WERI-Rb-1 (cell line): ENCODE results near the gene SYTL3.

Experiments used
- DNase-seq: peaks from one replicate; pipeline ENCODE4 v3.0.0-alpha.2; 2020
- H3K27ac ChIP-seq: fragments of 250-450 bp; sonication (Bioruptor Pico); 2 replicates; pipeline ENCODE4 v1.5.1; 2020; ENCODE audit warnings: mild to moderate bottlenecking, moderate library complexity
- H3K27me3 ChIP-seq: fragments of 250-450 bp; sonication (Bioruptor Pico); 2 replicates; pipeline ENCODE4 v1.5.1; 2021; ENCODE audit warnings: mild to moderate bottlenecking, low read depth, moderate library complexity; ENCODE audit not compliant: insufficient read depth, severe bottlenecking
- H3K36me3 ChIP-seq: fragments of 250-450 bp; sonication (Bioruptor Pico); 2 replicates; pipeline ENCODE4 v1.5.1; 2020; ENCODE audit warnings: mild to moderate bottlenecking, moderate library complexity
- H3K4me3 ChIP-seq: 2 replicates; pipeline ENCODE4 v1.5.1; 2011; ENCODE audit warnings: low read depth, mild to moderate bottlenecking, control low read depth, low read length
- H3K9me3 ChIP-seq: fragments of 250-450 bp; sonication (Bioruptor Pico); 2 replicates; pipeline ENCODE4 v1.5.1; 2021; ENCODE audit warnings: mild to moderate bottlenecking, moderate library complexity; ENCODE audit not compliant: severe bottlenecking
- TF ChIP-seq, protein P1 (sequence below): IDR thresholded peaks from 2 replicates; pipeline ENCODE4 v1.5.1; 2011; ENCODE audit warnings: low read depth, mild to moderate bottlenecking, control low read depth, inconsistent platforms, low read length

The SYTL3 gene

GRCh38 chr6:158797331-158798310, 147.8 kb downstream of the SYTL3 start:
- no peak for DNase-seq

DNA sequence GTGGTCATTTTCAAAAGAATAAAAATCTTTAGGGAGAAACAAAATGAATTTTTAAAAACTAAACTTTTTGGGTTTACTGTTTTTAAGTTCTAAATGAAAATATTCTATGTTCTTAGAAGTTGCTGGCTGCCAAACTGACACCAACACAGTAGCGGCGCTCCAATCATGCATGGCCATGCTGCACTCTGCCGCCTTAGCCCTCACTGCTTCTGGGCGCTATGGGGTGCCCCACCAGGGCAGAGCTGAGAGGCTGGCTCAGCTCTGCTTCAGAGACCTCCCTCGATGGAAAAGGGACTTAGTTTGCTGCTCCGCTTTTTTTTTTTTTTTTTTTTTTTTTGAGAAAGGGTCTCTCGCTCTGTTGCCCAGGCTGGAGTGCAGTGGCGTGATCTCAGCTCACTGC, 148.5 kb downstream of the SYTL3 start:
- Histone ChIP-seq H3K36me3 (peaks cover 7% of the 10 kb centered on the region), H3K9me3 (no peaks in the 10 kb centered on the region), H3K27ac (no peak overlapping the region), H3K27me3 (no peaks in the 10 kb centered on the region), H3K4me3 (no peak overlapping the region)
- no peak for DNase-seq
- TF ChIP-seq, protein P1, sequence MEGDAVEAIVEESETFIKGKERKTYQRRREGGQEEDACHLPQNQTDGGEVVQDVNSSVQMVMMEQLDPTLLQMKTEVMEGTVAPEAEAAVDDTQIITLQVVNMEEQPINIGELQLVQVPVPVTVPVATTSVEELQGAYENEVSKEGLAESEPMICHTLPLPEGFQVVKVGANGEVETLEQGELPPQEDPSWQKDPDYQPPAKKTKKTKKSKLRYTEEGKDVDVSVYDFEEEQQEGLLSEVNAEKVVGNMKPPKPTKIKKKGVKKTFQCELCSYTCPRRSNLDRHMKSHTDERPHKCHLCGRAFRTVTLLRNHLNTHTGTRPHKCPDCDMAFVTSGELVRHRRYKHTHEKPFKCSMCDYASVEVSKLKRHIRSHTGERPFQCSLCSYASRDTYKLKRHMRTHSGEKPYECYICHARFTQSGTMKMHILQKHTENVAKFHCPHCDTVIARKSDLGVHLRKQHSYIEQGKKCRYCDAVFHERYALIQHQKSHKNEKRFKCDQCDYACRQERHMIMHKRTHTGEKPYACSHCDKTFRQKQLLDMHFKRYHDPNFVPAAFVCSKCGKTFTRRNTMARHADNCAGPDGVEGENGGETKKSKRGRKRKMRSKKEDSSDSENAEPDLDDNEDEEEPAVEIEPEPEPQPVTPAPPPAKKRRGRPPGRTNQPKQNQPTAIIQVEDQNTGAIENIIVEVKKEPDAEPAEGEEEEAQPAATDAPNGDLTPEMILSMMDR = no peak

More at GRCh38 chr6:158797331-158798310, 147.8 kb downstream of the SYTL3 start:
- TF ChIP-seq, protein P1 = no peak
- Histone ChIP-seq H3K36me3 (peaks cover 4% of the 10 kb centered on the region), H3K27ac (no peak overlapping the region), H3K27me3 (no peaks in the 10 kb centered on the region), H3K9me3 (no peaks in the 10 kb centered on the region), H3K4me3 (no peak overlapping the region)

GRCh38 chr6:158799051-158799792, 149.4 kb downstream of the SYTL3 start:
- Histone ChIP-seq H3K27ac (peak overlapping the region; percentile 11; the same call in 1 of the 2 replicates), H3K4me3 (no peak overlapping the region), H3K27me3 (no peaks in the 10 kb centered on the region), H3K9me3 (no peaks in the 10 kb centered on the region), H3K36me3 (peaks cover 7% of the 10 kb centered on the region)
- TF ChIP-seq, protein P1 = no peak
- no peak for DNase-seq

GRCh38 chr6:158801655-158802294, 151.9 kb downstream of the SYTL3 start:
- Histone ChIP-seq H3K27me3 (no peaks in the 10 kb centered on the region), H3K4me3 (no peak overlapping the region), H3K36me3 (peaks cover 3% of the 10 kb centered on the region), H3K27ac (no peak overlapping the region), H3K9me3 (no peaks in the 10 kb centered on the region)
- TF ChIP-seq, protein P1 = no peak
- DNase-seq = no peak

DNA sequence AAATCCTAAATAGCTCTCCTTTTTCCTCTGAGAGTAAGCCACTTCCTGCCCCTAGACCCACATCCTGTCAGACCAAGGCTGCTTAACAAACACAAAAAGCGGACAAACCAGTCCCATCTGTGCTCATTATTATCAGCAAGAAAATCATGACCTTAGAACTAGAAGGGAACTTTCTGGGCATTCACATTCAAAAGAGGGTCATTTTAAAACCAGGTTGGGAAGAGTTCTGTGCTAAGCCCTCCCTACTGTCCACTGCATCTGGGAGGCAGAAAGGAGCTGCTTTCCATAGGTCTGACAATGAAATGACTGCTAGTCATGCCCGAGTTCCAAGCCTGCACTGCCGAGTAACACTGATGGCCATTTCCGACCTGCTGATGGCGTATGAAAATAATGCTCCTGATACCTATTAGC, 153.9 kb downstream of the SYTL3 start:
- no peak overlapping the region for H3K27ac ChIP-seq
- peaks cover 17% of the 10 kb centered on the region for H3K36me3 ChIP-seq
- H3K9me3 ChIP-seq = no peaks in the 10 kb centered on the region
- TF ChIP-seq, protein P1 = no peak
- no peaks in the 10 kb centered on the region for H3K27me3 ChIP-seq
- DNase-seq = no peak
- H3K4me3 ChIP-seq = no peak overlapping the region
